ENCODE data around the gene CERS1.

CERS1 gene

GRCh38 chr19:18928018-18928805, 32.3 kb upstream of the CERS1 start:
- no peak for TF ChIP-seq CTCF (IDR thresholded peaks at IDR 0.05; ENCODE audit: extremely low read depth, missing control alignments)
- DNase-seq (ENCODE audit: low spot score): no peak

- no peak for DNase-seq (ENCODE audit: low spot score)
- no peak for TF ChIP-seq CTCF (IDR thresholded peaks at IDR 0.05; ENCODE audit: extremely low read depth, missing control alignments)
Measured at GRCh38 chr19:18924684-18925213, 28.8 kb upstream of the CERS1 start.

- DNase-seq (ENCODE audit: low spot score): no peak
- no peak for TF ChIP-seq CTCF (IDR thresholded peaks at IDR 0.05; ENCODE audit: extremely low read depth, missing control alignments)
Measured at GRCh38 chr19:18922228-18922985, 26.4 kb upstream of the CERS1 start.

GRCh38 chr19:18921593-18921992, 25.6 kb upstream of the CERS1 start:
- no peak for TF ChIP-seq CTCF (IDR thresholded peaks at IDR 0.05; ENCODE audit: extremely low read depth, missing control alignments)
- DNase-seq (ENCODE audit: low spot score): no peak

- DNase-seq (ENCODE audit: low spot score): no peak
- no peak for TF ChIP-seq CTCF (IDR thresholded peaks at IDR 0.05; ENCODE audit: extremely low read depth, missing control alignments)
Measured at GRCh38 chr19:18920400-18920799, 24.4 kb upstream of the CERS1 start.

GRCh38 chr19:18919900-18920214, 23.9 kb upstream of the CERS1 start:
- no peak for DNase-seq (ENCODE audit: low spot score)
- no peak for TF ChIP-seq CTCF (IDR thresholded peaks at IDR 0.05; ENCODE audit: extremely low read depth, missing control alignments)

Data from GM20000 (cell line).